GM19438 (cell line): ENCODE measurements around the gene WIPF3.
"Not testable (repeated sequence)": the region's sequence is repeated elsewhere in the genome, so short reads cannot be mapped to it uniquely, and the experiment has no call there.

Source experiments
- ATAC-seq: cut with Tn5 transposase; IDR thresholded peaks from one replicate; pipeline ENCODE4 v1.9.1; 2021; ENCODE audit warnings: low read depth; ENCODE audit not compliant: unreplicated experiment

The WIPF3 gene

GRCh38 chr7:29946428-29947186 is 140.3 kb downstream of the WIPF3 start:
- ATAC-seq = no peak

DNA sequence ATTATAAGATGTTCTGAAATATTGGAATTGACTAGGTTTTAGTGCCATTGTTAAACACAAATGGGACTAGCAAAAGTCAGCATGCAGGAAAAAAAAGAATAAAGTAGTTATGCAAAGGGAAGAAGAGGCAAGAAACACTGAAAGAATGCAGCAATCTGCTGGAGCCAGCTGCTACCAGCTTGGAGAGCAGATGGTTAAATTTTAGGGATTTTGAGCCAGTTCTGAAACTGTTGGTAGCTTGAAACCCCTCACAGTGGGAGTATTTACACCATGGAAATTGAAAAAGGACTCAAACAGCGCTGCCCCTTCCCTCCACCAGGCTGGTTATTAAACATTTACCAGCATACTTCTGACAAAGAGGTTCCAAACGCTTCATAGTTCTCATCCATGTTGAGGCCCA is 142.3 kb downstream of the WIPF3 start:
- no peak for ATAC-seq

- ATAC-seq = no peak
These were observed 144.2 kb downstream of the WIPF3 start for GRCh38 chr7:29950480-29950879.

DNA sequence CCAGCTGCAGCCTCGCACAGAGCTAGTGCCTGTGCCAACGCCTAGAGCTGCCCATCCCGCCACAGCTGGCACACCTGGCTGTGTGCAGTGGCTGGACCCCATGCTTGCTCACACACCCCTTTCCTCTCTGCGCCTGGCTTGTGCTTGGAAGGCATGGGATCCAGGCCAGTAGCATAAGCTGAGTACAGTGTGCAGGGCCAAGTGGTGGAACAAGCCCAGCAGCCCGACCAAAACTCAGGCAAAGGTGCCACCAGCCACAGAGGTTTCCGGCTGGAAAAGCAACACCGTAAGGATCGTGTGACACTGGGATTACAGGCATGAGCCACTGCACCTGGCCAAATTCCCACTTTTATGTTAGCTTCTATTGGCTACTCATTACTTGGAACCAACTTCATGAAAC is 144.9 kb downstream of the WIPF3 start:
- no peak for ATAC-seq

- no peak for ATAC-seq
These were observed 147.5 kb downstream of the WIPF3 start for GRCh38 chr7:29953726-29954347.

DNA sequence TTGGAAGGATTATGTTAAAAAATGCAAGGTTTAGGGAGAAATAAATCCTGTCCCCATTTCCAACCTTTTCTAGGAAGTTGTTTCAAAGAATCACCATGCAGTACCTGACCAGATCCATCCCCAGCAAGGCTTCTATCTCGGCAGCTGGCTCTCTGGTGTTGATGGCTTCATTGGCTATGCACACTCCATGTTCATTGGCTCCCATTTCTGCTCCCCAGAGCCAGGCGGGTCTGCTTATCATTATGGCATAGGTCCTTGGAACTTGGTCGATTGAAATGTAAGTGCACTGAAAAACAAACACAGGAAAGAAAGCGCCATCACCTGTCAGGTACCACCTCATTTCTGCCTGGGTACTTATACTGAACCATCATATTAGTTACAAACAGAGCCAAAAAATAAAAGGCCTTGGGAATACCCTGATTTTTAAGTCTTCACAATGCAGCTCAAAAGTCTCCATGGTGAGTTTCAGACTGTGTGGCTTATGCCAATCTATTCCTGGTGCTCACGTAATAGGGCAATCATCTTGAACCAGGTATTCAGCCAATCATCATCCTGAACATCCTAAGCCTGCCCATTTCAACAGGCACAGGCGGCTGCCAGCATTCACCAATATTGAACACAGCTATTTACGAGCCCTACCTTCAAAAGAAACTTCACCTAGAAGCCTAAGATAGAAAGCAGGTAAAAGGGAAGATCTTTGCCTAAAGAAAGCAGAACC is 148.9 kb downstream of the WIPF3 start:
- no peak for ATAC-seq

GRCh38 chr7:29955799-29956486 is 149.6 kb downstream of the WIPF3 start:
- peak; percentile 93 for ATAC-seq

DNA sequence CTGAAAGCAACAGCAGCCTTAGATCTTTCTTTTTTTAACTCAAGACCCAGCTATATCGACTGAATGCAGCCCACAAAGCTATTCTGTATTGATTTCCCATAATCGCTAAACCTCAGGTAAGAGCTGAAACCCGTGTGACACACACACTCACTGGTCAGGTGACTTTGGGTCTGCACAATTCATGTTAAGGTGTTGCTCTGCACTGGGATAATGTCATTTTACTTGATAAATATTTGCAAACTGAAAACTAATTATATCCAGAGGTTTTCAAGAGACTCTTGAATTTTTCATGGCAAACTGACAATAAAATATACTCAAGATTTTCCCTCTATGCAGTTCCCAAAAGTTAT is 150.2 kb downstream of the WIPF3 start:
- peak; percentile 22 for ATAC-seq

- no peak for ATAC-seq
These were observed 151.4 kb downstream of the WIPF3 start for GRCh38 chr7:29957521-29958310.

DNA sequence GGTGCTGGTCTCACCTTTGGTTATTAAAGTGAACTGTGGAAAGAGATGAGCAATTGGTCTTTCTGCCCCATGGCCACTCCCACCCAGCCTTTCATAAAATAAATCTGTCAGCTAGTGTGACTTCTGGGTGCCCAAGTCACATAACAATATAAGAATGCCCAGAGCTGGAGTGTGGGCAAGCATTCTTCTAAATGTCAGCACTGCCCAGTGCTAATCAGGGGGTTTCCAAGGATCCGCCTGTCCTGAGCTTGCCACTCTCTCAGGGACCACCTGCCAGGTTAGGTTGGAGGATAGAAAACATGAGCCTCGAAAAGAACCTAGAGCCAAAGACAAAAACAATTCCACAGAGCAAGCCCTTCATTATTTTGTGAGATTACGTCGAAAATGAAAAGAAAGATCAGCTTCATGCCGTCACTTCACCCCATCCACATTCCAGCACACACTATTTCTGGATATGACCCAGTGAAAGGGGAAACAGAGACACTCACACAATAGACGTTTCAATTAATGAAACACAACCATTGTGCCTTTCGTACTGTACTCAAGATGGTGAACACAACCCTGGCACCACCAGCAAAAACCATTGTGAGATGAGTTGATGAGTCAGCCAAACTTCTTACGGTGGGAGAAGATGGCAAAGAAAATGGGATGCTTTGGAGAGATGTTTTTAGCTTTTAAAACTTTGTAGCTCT is 152.5 kb downstream of the WIPF3 start:
- ATAC-seq = no peak

DNA sequence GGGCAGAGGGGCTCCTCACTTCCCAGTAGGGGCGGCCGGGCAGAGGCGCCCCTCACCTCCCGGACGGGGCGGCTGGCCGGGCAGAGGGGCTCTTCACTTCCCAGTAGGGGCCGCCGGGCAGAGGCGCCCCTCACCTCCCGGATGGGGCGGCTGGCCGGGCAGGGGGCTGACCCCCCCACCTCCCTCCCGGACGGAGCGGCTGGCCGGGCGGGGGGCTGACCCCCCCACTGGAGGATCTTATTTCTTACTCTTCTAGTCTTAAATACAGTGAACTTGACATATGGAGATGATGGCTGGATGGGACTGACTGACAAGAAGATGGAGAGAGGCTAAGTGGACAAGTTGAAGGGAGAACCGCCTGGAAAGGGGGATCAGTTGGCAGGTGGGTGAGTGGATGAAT is 155.3 kb downstream of the WIPF3 start:
- not testable (repeated sequence) for ATAC-seq

DNA sequence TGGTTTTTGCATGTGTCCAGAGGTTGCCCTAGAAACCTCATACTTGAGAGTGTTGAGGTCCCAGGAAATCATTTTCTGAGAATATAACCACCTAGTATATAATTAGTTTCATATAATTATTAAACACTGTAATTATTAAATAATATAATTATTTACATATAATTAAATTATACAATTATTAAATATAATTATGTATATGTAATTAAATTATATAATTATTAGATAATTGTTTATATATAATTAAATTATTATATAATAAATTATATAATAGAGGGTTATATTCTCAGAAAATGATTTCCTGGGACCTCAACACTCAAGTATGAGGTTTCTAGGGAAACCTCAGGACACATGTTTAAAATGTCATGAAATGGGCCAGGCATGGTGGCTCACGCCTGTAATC is 155.7 kb downstream of the WIPF3 start:
- no peak for ATAC-seq

DNA sequence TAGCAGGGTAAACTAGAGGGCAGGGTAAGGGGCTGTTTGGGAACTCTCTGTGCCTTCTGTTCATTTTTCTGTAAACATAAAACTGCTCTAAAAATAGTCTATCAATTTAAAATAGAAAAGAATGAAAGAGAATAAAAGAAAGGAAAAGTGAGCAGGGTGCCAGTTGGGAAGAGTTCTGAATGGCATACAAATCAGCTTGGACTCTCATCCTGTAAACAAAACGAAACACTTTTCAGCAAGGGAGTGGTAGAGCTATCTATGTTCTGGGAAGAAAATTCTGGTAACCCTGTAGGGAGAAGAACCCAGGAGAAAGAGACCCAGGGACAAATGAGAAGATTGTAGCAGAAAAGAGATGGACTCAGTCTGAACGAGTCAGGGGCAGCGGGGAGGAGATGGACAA is 158.7 kb downstream of the WIPF3 start:
- ATAC-seq = no peak
